Fibroblast of skin of left quadriceps (primary cell): ENCODE data around the gene CBX1.
"Not testable (repeated sequence)": the region's sequence is repeated elsewhere in the genome, so short reads cannot be mapped to it uniquely, and the experiment has no call there.

ENCODE experiments used
- DNase-seq, 2 experiments: peaks; one replicate each; pipeline ENCODE4 v3.0.0-alpha.2; 2013; ENCODE audit warnings: low read depth in 2 of 2

Gene CBX1

GRCh38 chr17:48052956-48053757 is 48.1 kb downstream of the CBX1 start:
- DNase-seq = no peak

- peak in 1 of 2 experiments; percentile 43 for DNase-seq
Observed at GRCh38 chr17:48051706-48052486, 49.4 kb downstream of the CBX1 start.

DNA sequence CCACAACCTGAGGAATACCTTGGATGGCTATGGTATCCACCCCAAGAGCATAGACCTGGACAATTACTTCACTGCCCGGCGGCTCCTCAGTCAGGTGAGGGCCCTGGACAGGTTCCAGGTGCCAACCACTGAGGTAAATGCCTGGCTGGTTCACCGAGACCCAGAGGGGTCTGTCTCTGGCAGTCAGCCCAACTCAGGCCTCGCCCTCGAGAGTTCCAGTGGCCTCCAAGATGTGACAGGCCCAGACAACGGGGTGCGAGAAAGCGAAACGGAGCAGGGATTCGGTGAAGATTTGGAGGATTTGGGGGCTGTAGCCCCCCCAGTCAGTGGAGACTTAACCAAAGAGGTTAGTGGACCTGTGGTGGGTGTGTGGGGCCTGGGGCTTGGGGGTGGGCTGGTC is 50.0 kb downstream of the CBX1 start:
- no peak for DNase-seq

GRCh38 chr17:48048384-48049126 is 52.7 kb downstream of the CBX1 start:
- peak in 1 of 2 experiments; percentile 55 for DNase-seq

DNA sequence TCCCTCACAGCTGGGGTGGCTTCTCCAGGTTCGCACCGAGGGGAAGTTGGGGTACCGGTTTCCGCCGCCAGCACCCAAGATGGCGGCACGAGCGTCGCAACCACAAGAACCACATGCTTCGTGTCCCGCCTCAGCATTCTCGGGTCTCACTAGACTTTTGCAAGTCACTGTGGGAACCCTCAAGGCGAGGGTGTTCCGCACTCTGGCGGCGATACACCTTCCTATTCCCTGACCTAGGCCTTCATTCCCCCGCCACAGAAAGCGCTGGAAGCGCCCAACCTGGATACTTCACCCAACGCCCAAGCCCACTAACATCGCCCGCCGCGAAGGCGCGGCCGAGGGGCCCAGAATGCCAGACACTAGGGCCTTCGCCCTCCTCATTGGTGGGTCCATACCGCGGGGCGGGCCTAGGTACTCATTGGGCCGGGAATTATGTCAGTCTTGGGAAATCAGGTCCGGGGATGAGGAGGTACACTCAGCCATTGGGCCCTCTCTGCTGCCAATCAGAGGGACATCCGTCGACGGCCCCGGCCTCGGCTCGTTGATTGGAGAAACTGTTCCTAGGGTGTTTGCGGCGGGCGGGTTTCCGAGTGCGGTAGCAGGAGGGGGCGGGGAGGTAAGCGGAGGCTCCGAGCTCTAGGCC is 53.4 kb downstream of the CBX1 start, which contains the start of gene NFE2L1:
Gene NFE2L1, plus strand, starts transcription at position 619 of the 643 bp plus-strand sequence. CDS start 2,760 bp downstream, outside the sequence.
- peak; percentile 99 to 100 for DNase-seq

DNA sequence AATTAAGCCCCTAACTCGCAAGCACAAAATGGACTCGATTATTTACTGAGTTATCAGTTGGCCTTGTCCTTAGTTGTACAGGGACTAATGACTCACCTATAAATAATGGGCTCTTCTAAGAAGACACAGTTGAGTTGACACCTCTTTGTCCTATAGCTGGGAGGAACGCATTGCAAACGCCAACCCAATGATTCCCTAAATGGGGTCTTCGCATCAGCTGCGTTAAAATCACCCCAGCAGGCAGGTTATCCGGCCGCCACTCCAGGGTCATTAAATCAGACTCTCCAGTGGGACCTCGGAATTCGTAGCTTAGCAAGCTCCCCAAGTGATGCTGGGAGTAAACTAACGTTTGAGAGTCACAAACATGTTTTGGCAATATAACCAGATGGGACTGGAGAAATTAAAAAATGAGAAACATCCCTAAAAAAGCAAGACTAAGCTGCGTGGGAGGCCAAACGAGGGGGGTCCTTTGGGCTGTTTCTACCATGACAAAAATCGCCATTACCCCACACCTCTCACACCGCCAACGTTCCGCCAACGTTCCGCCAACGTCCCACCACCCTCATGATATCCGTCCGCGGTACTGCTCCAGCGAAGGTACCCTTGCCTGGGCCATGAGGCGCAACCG is 54.1 kb downstream of the CBX1 start:
- DNase-seq = no peak

- no peak for DNase-seq
Observed at GRCh38 chr17:48046296-48046695, 55.0 kb downstream of the CBX1 start.

DNA sequence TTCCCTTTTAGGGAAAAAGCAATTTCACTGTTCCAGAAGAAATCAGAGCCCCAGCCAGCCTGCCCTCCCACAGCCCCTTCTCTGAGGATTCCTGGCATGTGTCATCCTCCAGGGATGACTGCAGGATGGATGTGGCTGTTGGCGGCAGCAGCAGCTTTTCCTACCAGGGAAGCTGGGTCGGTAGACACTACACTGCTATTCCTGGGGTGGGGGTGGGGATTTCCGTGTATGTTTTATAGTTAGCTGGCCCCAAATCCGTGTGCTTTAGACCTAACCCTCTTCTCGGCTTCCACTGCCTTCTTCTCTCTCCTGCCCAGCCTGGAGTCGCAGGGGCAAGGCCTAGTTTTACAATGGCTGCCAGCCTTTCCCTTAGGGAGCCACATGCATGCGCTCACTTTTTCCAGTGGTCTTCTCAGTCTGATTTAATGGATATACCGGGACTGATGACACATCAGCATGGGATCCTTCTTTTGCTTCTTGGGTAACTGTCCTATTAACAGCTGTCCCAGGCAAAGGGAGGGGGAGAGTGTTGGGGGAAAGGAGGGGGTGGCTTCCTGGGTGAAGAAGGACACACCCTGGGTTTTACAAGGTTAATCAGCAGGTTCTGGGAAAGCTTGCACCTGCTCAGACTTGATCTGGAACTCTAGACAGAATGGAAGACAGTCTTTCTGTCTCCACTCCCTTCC is 55.8 kb downstream of the CBX1 start:
- DNase-seq = no peak

GRCh38 chr17:48044851-48045250 is 56.4 kb downstream of the CBX1 start:
- DNase-seq = no peak

- DNase-seq = no peak
Observed at GRCh38 chr17:48043176-48043575, 58.1 kb downstream of the CBX1 start.

DNA sequence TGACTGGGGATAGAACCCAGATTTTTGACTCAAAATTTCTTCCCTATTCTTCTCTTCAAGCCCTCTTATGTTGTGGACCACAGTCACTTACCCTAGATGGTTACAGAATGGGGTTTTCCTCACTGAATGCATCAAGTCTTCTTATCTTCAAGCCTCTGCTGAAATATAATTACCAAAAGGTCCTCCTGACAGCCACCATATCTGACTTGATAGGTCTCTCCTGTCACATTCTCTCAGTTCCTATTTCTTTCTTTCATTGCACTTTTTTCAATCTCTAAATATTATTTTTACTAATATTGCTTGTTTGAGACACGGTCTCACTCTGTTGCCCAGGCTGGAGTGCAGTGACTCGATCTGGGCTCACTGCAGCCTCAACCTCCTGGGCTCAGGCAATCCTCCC is 62.6 kb downstream of the CBX1 start:
- DNase-seq = no peak

DNA sequence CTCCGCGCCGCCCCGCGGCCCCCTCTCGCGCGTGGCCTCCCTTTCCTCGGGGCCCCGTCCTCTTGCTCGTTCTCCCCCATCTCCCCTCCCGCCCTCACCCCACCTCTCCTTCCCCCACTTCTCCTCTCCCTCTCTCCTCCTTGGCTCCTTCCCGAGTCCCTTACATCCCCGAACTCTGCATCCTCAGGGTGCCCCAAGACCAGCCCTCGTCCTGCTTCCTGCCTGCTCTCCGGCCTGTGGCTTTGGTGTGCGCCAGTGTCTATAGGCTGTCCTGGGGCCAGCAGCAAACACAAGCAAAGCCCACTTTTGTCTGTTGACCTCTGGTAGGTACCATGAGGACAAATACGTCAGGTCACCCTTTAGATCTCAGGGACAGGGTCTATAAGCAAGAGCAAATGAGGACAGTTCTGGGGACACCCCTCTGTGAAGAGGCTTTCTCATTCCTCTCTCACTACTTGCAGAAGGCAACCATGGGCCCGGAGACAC is 63.4 kb downstream of the CBX1 start:
- no peak for DNase-seq

DNA sequence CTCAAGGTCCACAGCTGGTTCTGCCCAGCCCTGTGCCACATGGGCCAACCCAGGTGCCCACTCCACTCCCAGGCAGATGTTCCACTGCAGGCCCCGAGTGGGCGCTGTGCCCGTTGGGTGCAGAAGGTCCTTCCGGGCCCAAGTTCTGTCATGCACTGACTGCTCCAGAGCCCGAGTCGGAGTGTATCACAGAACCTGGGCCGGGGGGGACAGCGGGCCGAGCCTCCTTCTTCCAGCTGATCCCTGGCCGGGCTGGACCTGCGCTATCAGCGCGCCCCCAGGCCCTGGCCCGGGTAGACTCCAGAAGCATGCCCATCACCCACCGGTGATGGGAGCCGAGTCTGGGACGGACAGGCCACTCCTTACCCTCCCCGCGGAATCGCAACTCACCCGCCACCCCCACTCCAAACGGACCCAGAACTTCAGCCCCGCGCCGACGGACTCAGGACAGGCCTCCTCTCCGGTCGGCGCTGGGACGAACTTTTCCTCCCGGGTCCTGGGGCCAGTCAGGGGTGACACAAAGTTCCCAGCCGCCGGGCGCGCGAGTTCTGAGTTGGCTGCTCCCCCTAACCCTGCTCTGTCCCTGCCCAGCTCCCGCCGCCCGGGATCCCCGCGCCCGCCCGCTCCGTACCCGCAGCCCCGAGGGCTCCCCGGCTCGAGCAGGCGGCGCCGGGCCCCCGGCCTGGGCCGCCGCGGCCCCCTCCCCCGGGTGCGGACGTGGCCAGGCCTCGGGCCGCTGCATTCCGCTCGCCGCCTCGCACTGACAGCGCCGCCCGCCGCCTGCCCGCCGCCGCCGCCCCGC is 64.0 kb downstream of the CBX1 start, which contains the start of gene COPZ2:
Gene COPZ2, minus strand, starts transcription at position 762 of the 802 bp plus-strand sequence. Its CDS starts 20 bp downstream, at position 742.
- no peak for DNase-seq

DNA sequence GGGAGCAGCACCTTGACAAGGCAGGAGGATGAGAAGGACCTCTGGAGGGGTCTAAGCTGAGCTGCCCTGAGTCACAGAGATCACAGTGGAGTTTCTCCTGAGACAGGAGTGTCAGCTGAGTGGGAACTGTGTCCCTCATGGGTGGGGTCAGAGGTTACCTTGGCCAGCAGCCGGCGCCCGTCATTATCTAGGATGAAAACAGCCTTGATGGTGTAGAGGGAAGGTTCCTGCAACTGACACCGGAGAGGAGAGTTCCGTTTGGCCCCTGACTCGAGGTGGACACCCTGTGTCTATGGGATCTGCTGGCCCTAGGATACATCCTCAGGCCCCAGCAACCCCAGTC is 64.6 kb downstream of the CBX1 start:
- no peak for DNase-seq

DNA sequence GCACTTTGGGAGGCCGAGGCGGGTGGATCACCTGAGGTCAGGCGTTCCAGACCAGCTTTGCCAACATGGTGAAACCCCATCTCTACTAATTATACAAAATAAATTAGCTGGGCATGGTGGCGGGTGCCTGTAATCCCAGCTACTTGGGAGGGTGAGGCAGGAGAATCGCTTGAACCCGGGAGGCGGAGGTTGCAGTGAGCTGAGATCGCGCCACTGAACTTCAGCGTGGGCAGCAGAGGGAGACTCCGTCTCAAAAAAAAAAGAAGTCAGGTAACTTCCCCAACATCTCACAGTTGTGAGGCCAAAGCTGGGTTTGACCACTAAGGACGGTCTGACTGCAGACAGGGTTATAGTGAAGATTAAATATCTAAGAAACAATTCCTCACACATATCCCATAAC is 66.5 kb downstream of the CBX1 start:
- not testable (repeated sequence) for DNase-seq

- DNase-seq = no peak
Observed at GRCh38 chr17:48031966-48032365, 69.3 kb downstream of the CBX1 start.

DNA sequence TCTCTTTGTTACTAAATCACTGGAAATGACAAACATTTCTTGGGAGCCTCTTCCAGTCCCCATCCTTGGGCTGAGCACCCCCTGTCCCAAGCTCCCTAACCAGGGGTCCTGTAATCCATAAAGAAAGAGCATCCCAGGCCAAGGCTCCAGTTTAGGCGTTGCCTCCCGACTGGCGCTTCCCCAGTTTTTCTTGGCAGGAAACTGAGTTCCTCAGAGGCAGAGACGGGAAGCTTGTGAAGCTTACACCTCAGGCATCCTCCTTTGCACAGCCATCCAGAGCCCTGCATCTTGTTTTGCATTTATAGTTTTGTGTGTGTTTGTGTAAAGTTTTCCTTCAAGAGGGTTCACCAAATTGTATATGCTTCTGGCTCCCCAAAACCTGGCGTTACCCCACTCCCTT is 70.7 kb downstream of the CBX1 start:
- no peak for DNase-seq

- no peak for DNase-seq
Observed at GRCh38 chr17:48028736-48029135, 72.5 kb downstream of the CBX1 start.

DNA sequence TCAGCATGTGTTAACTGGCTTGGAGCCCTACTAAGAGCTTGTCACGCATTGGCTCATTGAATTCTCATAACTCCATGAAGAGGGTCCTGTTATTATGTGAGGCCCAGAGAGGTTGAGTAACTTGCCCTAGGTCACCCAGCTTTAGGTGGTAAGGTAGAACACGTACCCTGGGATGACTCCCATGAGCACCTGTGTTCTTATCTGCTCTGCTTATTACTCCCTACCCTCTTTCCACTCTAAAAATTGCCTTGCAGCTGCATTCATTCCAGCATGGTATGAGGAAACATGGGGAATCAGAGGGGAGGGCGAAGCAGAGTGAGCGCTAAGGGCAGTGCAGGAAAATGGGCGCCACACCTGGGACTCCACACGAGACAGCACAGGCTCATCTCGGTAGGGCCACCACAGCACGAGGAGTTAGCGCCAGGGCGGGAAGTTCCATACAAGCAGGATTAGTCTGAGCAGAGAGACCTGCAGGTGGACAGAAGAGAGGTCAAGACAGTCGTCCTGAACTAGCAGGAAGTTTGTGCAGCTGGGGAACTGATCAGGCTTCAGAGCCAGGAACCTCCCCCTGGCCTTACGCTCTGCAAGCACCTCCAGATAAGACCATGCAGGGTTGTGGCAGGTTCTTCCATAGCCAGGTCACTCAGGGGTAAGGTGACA is 73.8 kb downstream of the CBX1 start:
- no peak for DNase-seq
